H1 (cell line): Measurements from ENCODE around the gene SPTLC3.

Source experiments
- POLR2A ChIP-seq, 2 experiments: IDR thresholded peaks; 1 replicate in 1 of 2; 2 replicates in 1 of 2; pipeline ENCODE4 v1.6.1; 2011; ENCODE audit warnings: low read depth in 2 of 2, low read length in 2 of 2, mild to moderate bottlenecking in 2 of 2; ENCODE audit errors: control extremely low read depth in 1 of 2
- POLR2AphosphoS5 ChIP-seq: IDR thresholded peaks from 2 replicates; pipeline ENCODE4 v1.6.1; 2011; ENCODE audit warnings: low read depth, low read length
- TF ChIP-seq, protein P1 (sequence below), 3 experiments: IDR thresholded peaks; 1 replicate in 2 of 3; 2 replicates in 1 of 3; pipeline versions ENCODE4 v1.5.1 to v1.6.1; 2011; ENCODE audit warnings: low read length in 3 of 3, mild to moderate bottlenecking in 3 of 3, inconsistent platforms in 2 of 3, low read depth in 1 of 3, moderate library complexity in 1 of 3; ENCODE audit not compliant: insufficient read depth in 1 of 3; ENCODE audit errors: control extremely low read depth in 1 of 3

DNA sequence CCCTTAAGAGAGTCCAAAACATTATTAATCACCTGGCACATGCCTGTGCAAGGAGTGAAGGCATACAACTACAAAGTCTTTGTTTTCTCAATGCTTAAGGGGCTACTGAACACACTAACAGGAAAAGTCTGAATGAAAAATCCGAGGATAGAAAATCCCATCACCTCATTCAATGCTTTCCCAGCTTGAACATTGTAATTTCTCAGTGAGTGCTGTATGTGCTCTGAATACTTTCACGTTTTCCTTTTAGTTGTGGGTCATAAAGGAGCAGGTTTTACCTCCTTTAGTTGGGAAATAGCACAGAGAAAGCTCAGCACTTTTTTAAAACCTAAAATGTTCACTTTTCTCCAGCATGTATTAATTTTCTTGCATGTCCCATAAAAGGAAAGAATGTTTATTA lies 45.9 kb upstream of the SPTLC3 start:
- TF ChIP-seq POLR2A (IDR thresholded peaks at IDR 0.05; ENCODE audit: control extremely low read depth in 1 of 2, low read depth in 2 of 2, low read length in 2 of 2) (no peak), POLR2AphosphoS5 (no peak)
- TF ChIP-seq, protein P1, sequence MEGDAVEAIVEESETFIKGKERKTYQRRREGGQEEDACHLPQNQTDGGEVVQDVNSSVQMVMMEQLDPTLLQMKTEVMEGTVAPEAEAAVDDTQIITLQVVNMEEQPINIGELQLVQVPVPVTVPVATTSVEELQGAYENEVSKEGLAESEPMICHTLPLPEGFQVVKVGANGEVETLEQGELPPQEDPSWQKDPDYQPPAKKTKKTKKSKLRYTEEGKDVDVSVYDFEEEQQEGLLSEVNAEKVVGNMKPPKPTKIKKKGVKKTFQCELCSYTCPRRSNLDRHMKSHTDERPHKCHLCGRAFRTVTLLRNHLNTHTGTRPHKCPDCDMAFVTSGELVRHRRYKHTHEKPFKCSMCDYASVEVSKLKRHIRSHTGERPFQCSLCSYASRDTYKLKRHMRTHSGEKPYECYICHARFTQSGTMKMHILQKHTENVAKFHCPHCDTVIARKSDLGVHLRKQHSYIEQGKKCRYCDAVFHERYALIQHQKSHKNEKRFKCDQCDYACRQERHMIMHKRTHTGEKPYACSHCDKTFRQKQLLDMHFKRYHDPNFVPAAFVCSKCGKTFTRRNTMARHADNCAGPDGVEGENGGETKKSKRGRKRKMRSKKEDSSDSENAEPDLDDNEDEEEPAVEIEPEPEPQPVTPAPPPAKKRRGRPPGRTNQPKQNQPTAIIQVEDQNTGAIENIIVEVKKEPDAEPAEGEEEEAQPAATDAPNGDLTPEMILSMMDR (IDR thresholded peaks at IDR 0.05; ENCODE audit: control extremely low read depth in 1 of 3, insufficient read depth in 1 of 3, low read depth in 1 of 3, low read length in 3 of 3), result no peak
